Measurements from ENCODE around the gene ST13.
A peak's percentile ranks its signal among the peaks of the same experiment; 100 is the strongest.
"Not testable (repeated sequence)": the region's sequence is repeated elsewhere in the genome, so short reads cannot be mapped to it uniquely, and the experiment has no call there.

ST13 gene

DNA sequence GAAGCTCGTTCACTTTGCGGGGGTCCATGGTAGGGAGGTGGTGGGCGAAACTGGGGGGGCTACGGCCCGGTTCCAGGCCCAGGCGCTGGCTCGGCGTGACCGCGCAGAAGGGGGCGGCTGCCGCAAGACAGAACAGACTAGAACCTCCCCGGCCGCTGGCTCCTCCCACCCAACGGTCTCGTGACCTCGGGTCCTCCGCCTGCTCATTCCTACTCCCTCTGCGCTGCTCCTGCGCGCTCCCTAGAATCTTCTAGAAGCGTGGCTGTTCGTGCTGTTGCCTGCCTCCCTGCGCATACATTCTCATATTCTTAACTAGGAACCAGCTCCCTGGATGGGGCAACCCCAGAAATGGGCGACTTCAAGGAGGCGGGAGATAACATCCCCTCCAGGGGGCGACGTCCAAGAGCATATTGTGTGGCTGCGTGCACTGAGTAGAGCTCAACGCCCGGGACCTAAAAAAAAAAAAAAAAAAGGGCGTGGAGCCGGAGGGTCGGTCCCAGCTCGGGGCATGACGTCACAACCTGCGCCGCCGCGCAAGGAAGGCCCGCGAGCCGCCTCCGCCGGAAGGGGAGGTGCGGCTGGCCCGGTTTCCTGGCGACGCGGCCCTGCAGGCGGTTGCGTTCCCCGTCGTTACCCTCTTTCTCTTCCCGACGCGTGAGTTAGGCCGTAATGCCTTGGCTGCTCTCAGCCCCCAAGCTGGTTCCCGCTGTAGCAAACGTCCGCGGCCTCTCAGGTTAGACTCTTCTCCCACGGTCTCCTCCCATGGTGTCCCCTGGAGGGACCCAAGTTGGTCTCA, at the start of gene ST13, which contains the start of gene XPNPEP3:
TSS of gene ST13 (minus strand) at position 127 of the 796 bp plus-strand sequence. CDS start at position 28, 99 bp downstream.
TSS of gene XPNPEP3 (plus strand) at position 636 of the 796 bp plus-strand sequence. CDS start at position 670, 34 bp downstream.
- DNase-seq (ENCODE audit: low spot score): peak; percentile 98

DNA sequence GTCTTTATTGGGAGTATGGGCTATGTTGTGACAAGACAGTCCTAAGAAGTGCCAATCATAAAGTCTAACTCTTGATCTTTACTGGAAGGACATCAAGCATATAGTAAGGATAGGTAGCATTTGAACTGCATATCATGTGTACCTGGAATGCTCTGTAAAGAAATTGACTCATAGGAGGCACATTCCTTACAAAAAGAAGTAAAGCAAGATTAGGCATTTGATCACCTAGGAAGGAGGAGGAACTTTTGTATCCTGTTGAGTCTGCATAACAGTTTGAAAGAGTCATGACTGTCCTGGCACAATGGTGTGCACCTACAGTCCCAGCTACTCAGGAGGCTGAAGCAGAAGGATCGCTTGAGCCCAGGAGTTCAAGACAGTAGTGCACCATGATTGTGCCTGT, 47.7 kb upstream of the ST13 start:
- no peak for DNase-seq (ENCODE audit: low spot score)

DNA sequence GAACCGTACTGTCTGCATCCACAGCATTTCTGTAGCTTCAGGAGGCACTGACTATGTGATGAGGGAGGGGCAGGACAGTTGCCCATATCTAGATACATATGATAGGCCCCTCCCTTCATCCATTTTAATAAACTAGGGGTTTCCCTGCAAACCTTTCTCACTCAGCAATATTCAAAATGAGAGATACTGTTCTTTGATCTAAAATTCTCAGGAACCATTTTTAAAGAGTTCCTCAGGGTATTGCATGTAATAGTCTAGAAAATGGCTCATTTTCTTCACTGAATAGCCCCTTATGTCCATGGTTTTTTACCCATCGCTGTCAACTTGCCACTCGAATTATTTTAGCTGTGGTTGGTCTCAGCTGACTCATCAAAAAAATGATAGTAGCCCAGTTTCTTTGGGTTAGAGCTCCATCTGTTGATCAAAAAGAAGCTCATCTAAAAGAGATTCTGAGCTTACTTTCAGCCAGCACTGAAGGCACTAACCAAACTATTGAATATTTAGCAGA, 42.5 kb upstream of the ST13 start:
- DNase-seq (ENCODE audit: low spot score): no peak

- DNase-seq (ENCODE audit: low spot score): no peak
These were observed 38.0 kb upstream of the ST13 start for GRCh38 chr22:40894417-40894816.

- no peak for DNase-seq (ENCODE audit: low spot score)
These were observed 34.4 kb upstream of the ST13 start for GRCh38 chr22:40890881-40891280.

DNA sequence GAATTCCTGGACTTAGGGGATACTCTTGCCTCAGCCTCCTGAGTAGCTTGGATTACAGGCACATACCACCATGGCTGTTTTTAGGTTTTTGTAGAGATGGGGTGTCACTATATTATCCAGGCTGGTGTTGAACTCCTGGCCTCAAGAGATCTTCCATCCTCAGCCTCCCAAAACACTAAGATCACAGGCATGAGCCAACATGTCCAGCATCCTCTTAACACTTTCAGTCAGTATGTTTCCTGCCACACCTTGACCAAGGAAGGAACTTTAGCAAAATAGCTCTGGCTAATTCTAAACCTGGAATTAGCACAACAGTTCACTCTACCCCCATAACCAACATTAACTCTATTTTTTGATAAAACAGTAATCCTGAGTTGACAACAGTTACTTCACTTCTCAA, 32.7 kb upstream of the ST13 start:
- no peak for DNase-seq (ENCODE audit: low spot score)

GRCh38 chr22:40878922-40879321, 22.5 kb upstream of the ST13 start:
- DNase-seq (ENCODE audit: low spot score): no peak

- DNase-seq (ENCODE audit: low spot score): no peak
These were observed 21.0 kb upstream of the ST13 start for GRCh38 chr22:40877488-40877887.

GRCh38 chr22:40876907-40877306, 20.5 kb upstream of the ST13 start:
- no peak for DNase-seq (ENCODE audit: low spot score)

DNA sequence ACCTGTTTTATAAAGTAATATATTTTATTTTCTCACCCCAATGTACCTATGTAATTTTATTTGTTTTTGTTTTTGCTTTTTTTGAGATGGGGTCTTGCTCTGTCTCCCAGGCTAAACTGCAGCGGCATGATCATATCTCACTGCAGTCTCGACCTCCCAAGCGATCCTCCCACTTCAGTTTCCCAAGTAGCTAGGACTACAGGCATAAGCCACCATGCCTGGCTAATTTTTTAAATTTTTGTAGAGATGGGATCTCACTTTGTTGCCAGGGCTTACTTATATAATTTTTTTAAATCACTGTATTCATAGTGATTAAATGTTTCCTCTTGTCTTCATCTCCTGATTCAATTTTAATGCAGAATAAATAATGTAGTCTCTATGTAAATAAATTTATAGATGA, 18.7 kb upstream of the ST13 start:
- DNase-seq (ENCODE audit: low spot score): no peak

GRCh38 chr22:40874016-40874415, 17.6 kb upstream of the ST13 start:
- DNase-seq (ENCODE audit: low spot score): no peak

DNA sequence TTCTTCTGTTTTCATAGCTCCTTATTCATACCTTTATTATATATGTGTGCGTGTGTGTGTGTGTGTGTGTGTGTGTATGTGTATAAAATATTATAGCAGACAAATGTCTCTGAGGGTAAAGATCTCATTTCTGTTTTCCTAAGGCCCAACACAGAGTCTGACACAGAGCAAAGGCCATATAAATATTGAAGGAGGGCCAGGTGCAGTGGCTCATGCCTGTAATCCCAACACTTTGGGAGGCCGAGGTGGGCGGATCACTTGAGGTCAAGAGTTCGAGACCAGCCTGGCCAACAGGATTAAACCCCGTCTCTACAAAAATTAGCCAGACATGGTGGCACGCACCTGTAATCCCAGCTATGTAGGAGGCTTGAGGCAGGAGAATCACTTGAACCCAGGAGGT, 11.9 kb upstream of the ST13 start:
- DNase-seq (ENCODE audit: low spot score): not testable (repeated sequence)

DNA sequence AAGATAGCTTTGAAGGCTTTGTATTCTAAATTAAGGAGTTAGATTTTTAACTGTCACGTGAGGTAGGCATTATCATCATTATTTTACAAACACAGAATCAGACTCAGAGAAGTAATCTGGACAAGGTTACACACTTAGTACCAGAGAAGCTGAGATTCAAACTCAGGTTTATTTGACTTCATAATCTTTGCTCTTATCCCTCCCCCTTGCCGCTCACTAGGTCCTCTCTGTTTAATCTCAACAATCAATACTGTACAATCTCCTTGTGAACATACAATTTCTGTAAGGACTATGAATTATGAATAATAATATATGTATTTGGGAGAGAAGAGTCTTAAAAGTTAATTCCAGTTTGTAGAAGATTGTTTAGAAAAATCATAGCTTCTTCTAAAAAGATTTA, 10.7 kb upstream of the ST13 start:
- no peak for DNase-seq (ENCODE audit: low spot score)

DNA sequence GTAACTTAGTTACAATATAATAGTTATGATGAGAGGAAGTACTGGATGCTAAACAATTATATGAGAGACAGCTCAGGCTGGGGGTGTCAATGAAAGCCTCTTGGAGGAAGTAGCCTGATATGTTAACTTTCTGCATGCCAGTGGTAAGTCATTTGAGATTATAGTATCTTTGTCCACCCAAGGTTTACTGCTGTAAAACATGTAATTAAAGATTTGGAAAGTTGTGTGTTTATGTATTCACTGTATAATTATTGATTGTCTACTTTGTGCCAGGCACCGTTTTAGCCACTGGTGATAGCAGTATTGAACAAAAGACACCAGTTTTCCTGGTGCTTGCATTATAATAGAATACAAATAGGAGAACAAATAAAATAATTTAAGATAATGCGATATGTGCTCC, 6.1 kb upstream of the ST13 start:
- no peak for DNase-seq (ENCODE audit: low spot score)

GRCh38 chr22:40862013-40862412, 5.6 kb upstream of the ST13 start, which contains the start of gene DNAJB7:
Gene DNAJB7 (minus strand): TSS chr22:40862113. CDS start chr22:40861994, 119 bp downstream.
- DNase-seq (ENCODE audit: low spot score): no peak

DNA sequence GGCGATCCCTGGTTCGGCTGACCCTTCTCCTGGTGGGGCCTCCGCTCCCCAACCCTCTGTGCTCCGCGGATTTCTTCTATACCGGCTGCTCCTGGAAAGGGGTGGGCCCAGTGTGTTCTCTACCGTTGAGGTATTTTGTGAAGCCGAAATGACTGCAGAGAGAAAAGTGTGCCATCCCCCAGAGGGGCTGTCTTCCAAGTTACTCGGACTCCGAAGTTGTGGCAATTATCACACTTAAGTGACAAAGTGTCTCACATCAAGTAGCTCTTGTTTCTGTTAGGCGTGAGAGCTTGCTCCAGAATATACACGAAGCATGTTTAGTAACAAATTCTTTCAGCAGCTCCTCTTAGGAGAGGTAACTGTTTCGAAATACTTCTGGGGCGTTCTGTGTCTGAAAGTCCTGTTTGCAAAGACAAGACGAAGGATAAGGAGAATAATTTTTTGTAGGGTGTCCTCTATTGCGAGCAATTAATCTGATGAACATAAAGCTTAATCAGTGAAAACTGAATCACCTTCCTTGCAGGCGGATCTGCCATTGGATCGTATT, 943 bp upstream of the ST13 start:
- no peak for DNase-seq (ENCODE audit: low spot score)

- DNase-seq (ENCODE audit: low spot score): peak; percentile 71
These were observed 393 bp downstream of the ST13 start for GRCh38 chr22:40855979-40856512.

DNA sequence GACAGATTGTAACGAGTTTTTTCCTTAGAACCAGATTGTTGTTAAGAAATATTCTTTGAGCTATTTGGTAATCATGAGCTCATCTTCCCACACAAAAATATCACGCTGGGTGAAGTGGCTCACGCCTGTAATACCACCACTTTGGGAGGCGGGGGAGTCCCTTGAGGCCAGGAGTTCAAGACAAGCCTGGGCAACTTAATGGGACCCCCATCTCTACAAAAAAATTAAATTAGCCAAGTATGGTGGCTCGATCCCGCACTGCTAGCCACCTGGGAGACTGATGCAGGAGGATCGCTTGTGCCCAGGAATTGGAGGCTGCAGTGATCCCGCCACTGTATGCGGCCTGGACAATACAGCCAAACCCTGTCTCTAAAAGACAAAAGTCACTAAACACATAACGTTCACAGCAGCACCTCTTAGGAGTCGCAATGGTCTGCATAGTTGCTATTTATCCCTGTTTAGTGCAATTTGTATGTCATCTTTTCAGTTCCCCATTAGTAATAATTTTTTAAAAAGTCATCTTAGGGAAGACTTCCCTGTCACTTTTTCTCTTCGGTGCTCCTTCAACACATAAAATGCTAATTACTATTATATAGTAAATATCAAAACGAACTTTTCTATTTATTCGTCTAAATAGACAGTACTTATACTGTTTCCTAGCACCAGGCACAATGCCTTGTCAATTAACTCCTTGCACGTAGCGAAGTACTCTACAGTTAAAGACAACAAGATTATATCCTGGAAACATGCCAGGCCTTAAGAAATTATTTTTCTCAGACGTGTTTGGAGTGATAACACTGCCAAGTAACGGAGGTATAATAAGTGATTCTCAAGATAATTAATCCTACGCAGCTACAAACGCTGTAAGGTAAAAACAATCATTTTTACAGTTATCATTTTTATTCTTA, 1.1 kb downstream of the ST13 start:
- no peak for DNase-seq (ENCODE audit: low spot score)

GRCh38 chr22:40853961-40854360, 2.5 kb downstream of the ST13 start:
- no peak for DNase-seq (ENCODE audit: low spot score)

DNA sequence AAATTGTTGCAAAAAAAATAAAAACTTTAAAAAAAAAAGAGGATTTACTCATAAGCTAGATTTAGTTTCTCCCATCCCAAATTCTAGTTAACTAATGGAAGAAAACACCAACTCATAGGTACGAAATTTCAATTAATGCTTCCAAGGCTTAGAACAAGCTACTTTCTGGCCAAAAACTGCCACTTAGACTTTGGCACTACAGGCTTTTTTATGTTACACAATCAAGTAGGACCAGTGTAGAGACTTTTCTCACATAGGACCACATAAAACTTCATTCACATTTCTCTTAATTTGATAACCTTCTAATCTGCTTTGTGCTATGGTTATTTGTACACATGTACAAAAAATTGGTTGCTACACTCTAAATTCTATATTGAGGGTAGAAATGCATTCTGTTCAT, 3.1 kb downstream of the ST13 start:
- no peak for DNase-seq (ENCODE audit: low spot score)

- not testable (repeated sequence) for DNase-seq (ENCODE audit: low spot score)
These were observed 10.6 kb downstream of the ST13 start for GRCh38 chr22:40845816-40846215.

DNA sequence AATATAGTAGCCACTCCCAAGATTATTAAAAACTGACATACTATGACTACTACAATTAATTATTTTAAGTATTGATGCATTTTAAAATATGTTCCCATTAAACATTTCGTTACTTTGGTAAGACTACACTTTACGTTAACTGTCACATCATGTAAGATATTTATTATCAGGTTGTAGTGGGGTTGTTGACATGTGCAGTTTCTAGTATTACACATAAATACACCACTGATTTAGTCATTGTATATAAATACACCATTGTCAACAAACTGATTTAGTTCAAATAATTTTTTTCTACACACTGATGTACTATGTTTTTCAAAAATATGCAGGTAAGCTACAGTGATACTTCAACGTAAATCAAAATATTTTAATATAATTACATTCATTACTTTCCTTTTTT, 11.5 kb downstream of the ST13 start:
- DNase-seq (ENCODE audit: low spot score): no peak
